LNCAP (cell line): ENCODE measurements around the gene AQP5.

Experiments
- CTCF ChIP-seq: fragments of 450-650 bp; IDR thresholded peaks from 2 replicates; pipeline ENCODE4 v1.5.1; 2017; ENCODE audit warnings: mild to moderate bottlenecking

The AQP5 gene

GRCh38 chr12:49925433-49926204 is 36.1 kb upstream of the AQP5 start:
- TF ChIP-seq CTCF, result no peak

- no peak for TF ChIP-seq CTCF
These were observed 33.2 kb upstream of the AQP5 start for GRCh38 chr12:49928471-49928870.

GRCh38 chr12:49929581-49929980 is 32.1 kb upstream of the AQP5 start:
- TF ChIP-seq CTCF, result no peak

GRCh38 chr12:49930515-49931288 is 31.0 kb upstream of the AQP5 start:
- no peak for TF ChIP-seq CTCF

- TF ChIP-seq CTCF, result no peak
These were observed 29.6 kb upstream of the AQP5 start for GRCh38 chr12:49932023-49932422.

GRCh38 chr12:49932533-49933130 is 29.0 kb upstream of the AQP5 start:
- no peak for TF ChIP-seq CTCF

- no peak for TF ChIP-seq CTCF
These were observed 27.9 kb upstream of the AQP5 start for GRCh38 chr12:49933796-49934195.
